Liver (tissue), 3 donors: ENCODE measurements around the gene TCEA2.

Experiments
- CTCF ChIP-seq: fragments of 150-350 bp; IDR thresholded peaks from 2 replicates; pipeline ENCODE4 v1.5.1; 2017; ENCODE audit warnings: improper control_type of control experiment, low read depth, low read length; ENCODE audit not compliant: missing input control
- FOXA1 ChIP-seq: IDR thresholded peaks from 2 replicates; pipeline ENCODE4 v1.6.1; 2016; ENCODE audit warnings: antibody characterized with exemption
- JUND ChIP-seq, 2 donors: IDR thresholded peaks; 2 replicates each; pipeline ENCODE4 v1.6.1; 2016; ENCODE audit warnings: antibody characterized with exemption in 2 of 2
- MAX ChIP-seq: IDR thresholded peaks from 2 replicates; pipeline ENCODE4 v1.6.1; 2016; ENCODE audit warnings: antibody characterized with exemption
- NR2F2 ChIP-seq: IDR thresholded peaks from 2 replicates; pipeline ENCODE4 v1.6.1; 2016; ENCODE audit warnings: antibody characterized with exemption
- RAD21 ChIP-seq, 2 donors: IDR thresholded peaks; 2 replicates each; pipeline ENCODE4 v1.6.1; 2016; ENCODE audit warnings: antibody characterized with exemption in 2 of 2, mild to moderate bottlenecking in 2 of 2
- SP1 ChIP-seq: IDR thresholded peaks from 2 replicates; pipeline ENCODE4 v1.6.1; 2018; ENCODE audit warnings: antibody characterized with exemption, mild to moderate bottlenecking
- TAF1 ChIP-seq: conservative IDR thresholded peaks from 2 replicates; pipeline ENCODE4 v1.6.1; 2016; ENCODE audit warnings: antibody characterized with exemption, mild to moderate bottlenecking
- YY1 ChIP-seq: IDR thresholded peaks from 2 replicates; pipeline ENCODE4 v1.6.1; 2016; ENCODE audit warnings: antibody characterized with exemption, mild to moderate bottlenecking
- ZBTB33 ChIP-seq: IDR thresholded peaks from 2 replicates; pipeline ENCODE4 v1.6.1; 2016; ENCODE audit warnings: antibody characterized with exemption
- donor health status: healthy.
- donor health status: healthy.

GRCh38 chr20:64068386-64069208, 5.6 kb downstream of the TCEA2 start:
- TF ChIP-seq TAF1, result no peak
- no peak for TF ChIP-seq ZBTB33
- TF ChIP-seq CTCF, result no peak
- no peak for TF ChIP-seq YY1
- no peak for TF ChIP-seq JUND (IDR thresholded peaks at IDR 0.05)
- no peak for TF ChIP-seq MAX
- TF ChIP-seq RAD21 (IDR thresholded peaks at IDR 0.05), result no peak
- TF ChIP-seq SP1, result no peak
- no peak for TF ChIP-seq FOXA1
- TF ChIP-seq NR2F2, result no peak
